ENCODE data around the gene GLI3.

- TF ChIP-seq EZH2 (IDR thresholded peaks at IDR 0.05; ENCODE audit: borderline replicate concordance, low read depth, low read length, severe bottlenecking) (no peak), CTCF (IDR thresholded peaks at IDR 0.05; ENCODE audit: borderline replicate concordance, extremely low read depth, low read length, poor library complexity, severe bottlenecking) (no peak)
Measured at GRCh38 chr7:42053834-42054233, 183.2 kb downstream of the GLI3 start.

Measured in DND-41 (cell line).